ENCODE results near the gene LPCAT1.

The LPCAT1 gene

DNA sequence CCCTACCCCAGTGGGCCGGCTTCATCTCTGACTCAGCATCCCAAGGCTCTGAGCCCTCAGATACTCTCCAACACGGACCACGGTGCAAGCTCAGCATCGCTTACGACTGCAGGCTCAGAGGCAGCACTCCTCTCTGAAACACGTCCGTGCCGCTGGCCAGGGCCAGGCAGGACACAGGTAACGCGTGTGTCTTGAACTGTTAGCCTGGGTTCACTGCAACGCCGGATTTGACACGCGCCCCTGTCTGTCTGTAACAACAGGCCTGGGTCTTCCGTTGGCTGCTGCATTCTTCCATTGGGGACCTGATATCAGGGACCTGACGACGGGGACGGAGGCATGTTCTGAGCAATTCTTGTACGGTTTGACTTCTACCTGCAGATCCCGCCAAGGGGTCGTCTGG is 84.9 kb downstream of the LPCAT1 start:
- TF ChIP-seq TCF4 (CRISPR knock-in tag; IDR thresholded peaks at IDR 0.05; ENCODE audit: borderline replicate concordance) (no peak), CSDC2 (CRISPR knock-in tag; IDR thresholded peaks at IDR 0.05) (no peak), GLIS3 (CRISPR knock-in tag; IDR thresholded peaks at IDR 0.05) (no peak)
- ATAC-seq, result no peak

DNA sequence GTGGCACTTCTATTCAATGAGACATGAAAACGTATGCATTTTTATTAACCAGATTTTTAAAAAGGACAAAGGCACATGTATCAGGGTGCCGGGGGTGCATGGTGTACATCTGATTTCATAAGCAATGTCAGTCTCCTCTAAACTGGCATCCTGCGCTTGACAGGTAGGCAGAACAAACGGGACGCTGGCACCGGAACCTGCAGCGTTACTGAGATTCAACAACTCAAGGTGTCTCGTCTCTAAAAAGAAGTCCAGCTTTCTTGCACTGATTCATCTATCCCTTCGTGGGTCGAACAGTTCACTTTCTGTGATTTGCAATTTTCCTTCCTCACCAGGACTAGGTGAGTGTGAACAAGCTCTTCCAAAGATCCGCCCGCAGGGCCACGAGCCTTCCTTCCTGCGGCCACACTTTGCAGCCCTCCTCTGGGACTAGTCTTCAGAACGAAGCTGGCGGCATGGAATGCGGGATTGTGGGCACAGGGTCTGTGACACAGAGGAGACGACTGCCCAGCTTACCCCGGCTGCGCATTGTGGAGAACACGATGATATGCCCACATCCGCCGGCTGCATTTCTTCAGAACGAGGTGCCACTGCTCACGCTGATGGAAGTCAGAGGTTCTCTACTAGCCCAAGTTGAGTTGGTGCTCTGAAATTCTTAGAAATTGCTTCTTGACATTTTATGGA is 85.7 kb downstream of the LPCAT1 start:
- TF ChIP-seq, protein P1, sequence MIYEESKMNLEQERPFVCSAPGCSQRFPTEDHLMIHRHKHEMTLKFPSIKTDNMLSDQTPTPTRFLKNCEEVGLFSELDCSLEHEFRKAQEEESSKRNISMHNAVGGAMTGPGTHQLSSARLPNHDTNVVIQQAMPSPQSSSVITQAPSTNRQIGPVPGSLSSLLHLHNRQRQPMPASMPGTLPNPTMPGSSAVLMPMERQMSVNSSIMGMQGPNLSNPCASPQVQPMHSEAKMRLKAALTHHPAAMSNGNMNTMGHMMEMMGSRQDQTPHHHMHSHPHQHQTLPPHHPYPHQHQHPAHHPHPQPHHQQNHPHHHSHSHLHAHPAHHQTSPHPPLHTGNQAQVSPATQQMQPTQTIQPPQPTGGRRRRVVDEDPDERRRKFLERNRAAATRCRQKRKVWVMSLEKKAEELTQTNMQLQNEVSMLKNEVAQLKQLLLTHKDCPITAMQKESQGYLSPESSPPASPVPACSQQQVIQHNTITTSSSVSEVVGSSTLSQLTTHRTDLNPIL (CRISPR knock-in tag; IDR thresholded peaks at IDR 0.05; ENCODE audit: low read depth), result no peak
- TF ChIP-seq ZNF565 (CRISPR knock-in tag; conservative IDR thresholded peaks at IDR 0.05; ENCODE audit: low read depth) (no peak), TCF4 (CRISPR knock-in tag; IDR thresholded peaks at IDR 0.05; ENCODE audit: borderline replicate concordance) (no peak), ZFP30 (CRISPR knock-in tag; IDR thresholded peaks at IDR 0.05) (no peak), BACH2 (CRISPR knock-in tag; IDR thresholded peaks at IDR 0.05; ENCODE audit: borderline replicate concordance) (no peak), CSDC2 (CRISPR knock-in tag; IDR thresholded peaks at IDR 0.05) (no peak), ESRRG (CRISPR knock-in tag; IDR thresholded peaks at IDR 0.05) (no peak), ARNTL (CRISPR knock-in tag; IDR thresholded peaks at IDR 0.05; ENCODE audit: borderline replicate concordance, low read depth) (no peak), ISL1 (CRISPR knock-in tag; IDR thresholded peaks at IDR 0.05) (no peak), ZFP3 (CRISPR knock-in tag; IDR thresholded peaks at IDR 0.05) (no peak), PPARA (CRISPR knock-in tag; IDR thresholded peaks at IDR 0.05; ENCODE audit: borderline replicate concordance) (no peak), TOX (CRISPR knock-in tag; IDR thresholded peaks at IDR 0.05; ENCODE audit: borderline replicate concordance) (no peak), ZC3H10 (CRISPR knock-in tag; IDR thresholded peaks at IDR 0.05) (no peak)
- TF ChIP-seq, protein P2, sequence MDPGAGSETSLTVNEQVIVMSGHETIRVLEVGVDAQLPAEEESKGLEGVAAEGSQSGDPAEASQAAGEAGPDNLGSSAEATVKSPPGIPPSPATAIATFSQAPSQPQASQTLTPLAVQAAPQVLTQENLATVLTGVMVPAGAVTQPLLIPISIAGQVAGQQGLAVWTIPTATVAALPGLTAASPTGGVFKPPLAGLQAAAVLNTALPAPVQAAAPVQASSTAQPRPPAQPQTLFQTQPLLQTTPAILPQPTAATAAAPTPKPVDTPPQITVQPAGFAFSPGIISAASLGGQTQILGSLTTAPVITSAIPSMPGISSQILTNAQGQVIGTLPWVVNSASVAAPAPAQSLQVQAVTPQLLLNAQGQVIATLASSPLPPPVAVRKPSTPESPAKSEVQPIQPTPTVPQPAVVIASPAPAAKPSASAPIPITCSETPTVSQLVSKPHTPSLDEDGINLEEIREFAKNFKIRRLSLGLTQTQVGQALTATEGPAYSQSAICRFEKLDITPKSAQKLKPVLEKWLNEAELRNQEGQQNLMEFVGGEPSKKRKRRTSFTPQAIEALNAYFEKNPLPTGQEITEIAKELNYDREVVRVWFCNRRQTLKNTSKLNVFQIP (CRISPR knock-in tag; IDR thresholded peaks at IDR 0.05; ENCODE audit: borderline replicate concordance, low read depth), result no peak
- no peak for ATAC-seq

DNA sequence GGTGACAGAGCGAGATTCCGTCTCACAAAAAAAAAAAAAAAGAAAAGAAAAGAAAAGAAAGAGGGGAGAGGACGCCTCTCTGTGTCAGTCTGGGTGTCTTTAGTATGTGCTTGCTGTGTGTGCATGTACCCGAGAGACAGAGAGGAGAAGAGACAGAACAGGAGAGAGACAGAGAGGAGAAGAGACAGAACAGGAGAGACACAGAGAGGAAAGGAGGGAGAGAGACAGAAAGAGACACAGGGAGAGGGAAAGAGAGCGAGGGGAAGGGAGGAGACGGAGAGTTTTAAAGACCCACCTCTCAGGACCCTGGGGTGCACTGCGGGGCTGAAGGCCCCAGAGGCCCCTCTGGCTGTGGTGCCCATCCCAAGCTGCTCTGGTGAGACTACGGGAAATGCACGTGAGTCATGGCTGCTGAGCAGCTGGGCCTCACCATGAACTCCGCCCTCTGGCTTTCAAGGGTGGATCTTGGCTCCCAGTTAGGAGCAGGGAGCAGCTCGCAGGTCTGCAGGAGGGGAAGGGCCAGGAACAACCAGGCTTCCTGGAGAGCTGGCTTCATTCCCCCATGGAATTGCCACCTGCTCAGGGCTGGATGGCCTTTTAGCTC is 86.4 kb downstream of the LPCAT1 start:
- peak; percentile 71 for ATAC-seq
- TF ChIP-seq, protein P3, sequence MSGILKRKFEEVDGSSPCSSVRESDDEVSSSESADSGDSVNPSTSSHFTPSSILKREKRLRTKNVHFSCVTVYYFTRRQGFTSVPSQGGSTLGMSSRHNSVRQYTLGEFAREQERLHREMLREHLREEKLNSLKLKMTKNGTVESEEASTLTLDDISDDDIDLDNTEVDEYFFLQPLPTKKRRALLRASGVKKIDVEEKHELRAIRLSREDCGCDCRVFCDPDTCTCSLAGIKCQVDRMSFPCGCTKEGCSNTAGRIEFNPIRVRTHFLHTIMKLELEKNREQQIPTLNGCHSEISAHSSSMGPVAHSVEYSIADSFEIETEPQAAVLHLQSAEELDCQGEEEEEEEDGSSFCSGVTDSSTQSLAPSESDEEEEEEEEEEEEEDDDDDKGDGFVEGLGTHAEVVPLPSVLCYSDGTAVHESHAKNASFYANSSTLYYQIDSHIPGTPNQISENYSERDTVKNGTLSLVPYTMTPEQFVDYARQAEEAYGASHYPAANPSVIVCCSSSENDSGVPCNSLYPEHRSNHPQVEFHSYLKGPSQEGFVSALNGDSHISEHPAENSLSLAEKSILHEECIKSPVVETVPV (CRISPR knock-in tag; IDR thresholded peaks at IDR 0.05), result no peak
- TF ChIP-seq ESRRG (CRISPR knock-in tag; IDR thresholded peaks at IDR 0.05), result no peak

DNA sequence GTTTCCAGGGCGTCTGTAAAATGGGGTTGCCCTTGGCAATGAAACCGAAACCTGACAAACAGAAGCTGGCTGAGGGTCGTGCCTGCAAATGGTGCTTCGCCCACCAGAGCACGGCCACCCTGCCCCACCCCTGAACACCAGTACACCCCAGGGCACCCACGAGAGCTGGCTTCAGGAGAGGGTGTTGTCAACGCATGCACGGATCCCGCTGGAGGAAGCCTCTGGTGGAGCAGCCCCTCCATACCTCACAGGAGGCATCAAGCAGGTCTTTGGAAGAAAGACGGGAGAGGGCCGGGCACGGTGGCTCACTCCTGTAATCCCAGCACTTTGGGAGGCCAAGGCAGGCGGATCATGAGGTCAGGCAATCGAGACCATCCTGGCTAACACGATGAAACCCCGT is 87.1 kb downstream of the LPCAT1 start:
- no peak for ATAC-seq
- TF ChIP-seq ARNTL (CRISPR knock-in tag; IDR thresholded peaks at IDR 0.05; ENCODE audit: borderline replicate concordance, low read depth) (no peak), OSR1 (CRISPR knock-in tag; IDR thresholded peaks at IDR 0.05) (no peak), ZNF70 (CRISPR knock-in tag; IDR thresholded peaks at IDR 0.05) (no peak), ISL1 (CRISPR knock-in tag; IDR thresholded peaks at IDR 0.05) (no peak), CSDC2 (CRISPR knock-in tag; IDR thresholded peaks at IDR 0.05) (no peak), ZNF565 (CRISPR knock-in tag; conservative IDR thresholded peaks at IDR 0.05; ENCODE audit: low read depth) (no peak), RARB (CRISPR knock-in tag; IDR thresholded peaks at IDR 0.05) (no peak), ZNF8 (CRISPR knock-in tag; IDR thresholded peaks at IDR 0.05) (no peak), ZC3H10 (CRISPR knock-in tag; IDR thresholded peaks at IDR 0.05) (no peak), ZFP3 (CRISPR knock-in tag; IDR thresholded peaks at IDR 0.05) (no peak), BACH2 (CRISPR knock-in tag; IDR thresholded peaks at IDR 0.05; ENCODE audit: borderline replicate concordance) (no peak), ESRRG (CRISPR knock-in tag; IDR thresholded peaks at IDR 0.05) (no peak), TCF4 (CRISPR knock-in tag; IDR thresholded peaks at IDR 0.05; ENCODE audit: borderline replicate concordance) (no peak), TOX (CRISPR knock-in tag; IDR thresholded peaks at IDR 0.05; ENCODE audit: borderline replicate concordance) (no peak)
- TF ChIP-seq, protein P4, sequence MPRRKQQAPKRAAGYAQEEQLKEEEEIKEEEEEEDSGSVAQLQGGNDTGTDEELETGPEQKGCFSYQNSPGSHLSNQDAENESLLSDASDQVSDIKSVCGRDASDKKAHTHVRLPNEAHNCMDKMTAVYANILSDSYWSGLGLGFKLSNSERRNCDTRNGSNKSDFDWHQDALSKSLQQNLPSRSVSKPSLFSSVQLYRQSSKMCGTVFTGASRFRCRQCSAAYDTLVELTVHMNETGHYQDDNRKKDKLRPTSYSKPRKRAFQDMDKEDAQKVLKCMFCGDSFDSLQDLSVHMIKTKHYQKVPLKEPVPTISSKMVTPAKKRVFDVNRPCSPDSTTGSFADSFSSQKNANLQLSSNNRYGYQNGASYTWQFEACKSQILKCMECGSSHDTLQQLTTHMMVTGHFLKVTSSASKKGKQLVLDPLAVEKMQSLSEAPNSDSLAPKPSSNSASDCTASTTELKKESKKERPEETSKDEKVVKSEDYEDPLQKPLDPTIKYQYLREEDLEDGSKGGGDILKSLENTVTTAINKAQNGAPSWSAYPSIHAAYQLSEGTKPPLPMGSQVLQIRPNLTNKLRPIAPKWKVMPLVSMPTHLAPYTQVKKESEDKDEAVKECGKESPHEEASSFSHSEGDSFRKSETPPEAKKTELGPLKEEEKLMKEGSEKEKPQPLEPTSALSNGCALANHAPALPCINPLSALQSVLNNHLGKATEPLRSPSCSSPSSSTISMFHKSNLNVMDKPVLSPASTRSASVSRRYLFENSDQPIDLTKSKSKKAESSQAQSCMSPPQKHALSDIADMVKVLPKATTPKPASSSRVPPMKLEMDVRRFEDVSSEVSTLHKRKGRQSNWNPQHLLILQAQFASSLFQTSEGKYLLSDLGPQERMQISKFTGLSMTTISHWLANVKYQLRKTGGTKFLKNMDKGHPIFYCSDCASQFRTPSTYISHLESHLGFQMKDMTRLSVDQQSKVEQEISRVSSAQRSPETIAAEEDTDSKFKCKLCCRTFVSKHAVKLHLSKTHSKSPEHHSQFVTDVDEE (CRISPR knock-in tag; IDR thresholded peaks at IDR 0.05), result no peak
- TF ChIP-seq, protein P2 (CRISPR knock-in tag; IDR thresholded peaks at IDR 0.05; ENCODE audit: borderline replicate concordance, low read depth), result no peak
- TF ChIP-seq, protein P3 (CRISPR knock-in tag; IDR thresholded peaks at IDR 0.05), result no peak
- TF ChIP-seq, protein P1 (CRISPR knock-in tag; IDR thresholded peaks at IDR 0.05; ENCODE audit: low read depth), result no peak
